Fibroblast of lung (primary cell): ENCODE results near the gene VWF. TPM values are rescaled to one million over a fixed set of nuclear protein-coding genes. Genes with fewer than 3 reads are reported as not detected.

Experiments
- DNase-seq, 2 donors: peaks; one replicate each; pipeline versions ENCODE4 v3.0.0 to v3.0.0-alpha.2; 2010; ENCODE audit warnings: low read depth in 2 of 2
- H2AFZ ChIP-seq: 2 replicates; pipeline ENCODE4 v1.5.1; 2012; ENCODE audit warnings: low read length, control low read depth, inconsistent platforms
- H3K27ac ChIP-seq: 2 replicates; pipeline ENCODE4 v1.5.1; 2011; ENCODE audit warnings: low read length, control low read depth; ENCODE audit not compliant: insufficient read depth
- H3K27me3 ChIP-seq: 2 replicates; pipeline ENCODE4 v1.5.1; 2011; ENCODE audit warnings: mild to moderate bottlenecking, low read length; ENCODE audit not compliant: control insufficient read depth, insufficient read depth
- H3K36me3 ChIP-seq: 2 replicates; pipeline ENCODE4 v1.5.1; 2011; ENCODE audit warnings: low read length; ENCODE audit not compliant: control insufficient read depth, insufficient read depth
- H3K4me1 ChIP-seq: 2 replicates; pipeline ENCODE4 v1.5.1; 2011; ENCODE audit warnings: low read length; ENCODE audit not compliant: control insufficient read depth, insufficient read depth; ENCODE audit errors: extremely low read depth
- H3K4me2 ChIP-seq: 2 replicates; pipeline ENCODE4 v1.5.1; 2011; ENCODE audit warnings: low read length, control low read depth; ENCODE audit not compliant: insufficient read depth; ENCODE audit errors: extremely low read depth
- H3K4me3 ChIP-seq, 4 experiments: fragments of 200-600 bp in 1 of 4; sonication (generic) in 1 of 4; replicated peaks in 1 of 4; 2 replicates each; pipeline ENCODE4 v1.5.1; 2011 to 2016; ENCODE audit warnings: low read length in 4 of 4, low read depth in 3 of 4, mild to moderate bottlenecking in 3 of 4, control low read depth in 2 of 4, inconsistent platforms in 1 of 4, mixed read lengths in 1 of 4; ENCODE audit not compliant: insufficient read depth in 1 of 4; ENCODE audit errors: control extremely low read depth in 1 of 4
- H3K79me2 ChIP-seq: 2 replicates; pipeline ENCODE4 v1.5.1; 2012; ENCODE audit warnings: mild to moderate bottlenecking, low read length, inconsistent platforms; ENCODE audit not compliant: control insufficient read depth, insufficient read depth
- H3K9ac ChIP-seq: 2 replicates; pipeline ENCODE4 v1.5.1; 2011; ENCODE audit warnings: mild to moderate bottlenecking, low read length, control low read depth; ENCODE audit not compliant: insufficient read depth
- H3K9me3 ChIP-seq: 2 replicates; pipeline ENCODE4 v1.5.1; 2012; ENCODE audit warnings: low read depth, low read length; ENCODE audit not compliant: control insufficient read depth, insufficient read depth
- H4K20me1 ChIP-seq: 2 replicates; pipeline ENCODE4 v1.5.1; 2011; ENCODE audit warnings: low read length; ENCODE audit not compliant: control insufficient read depth, insufficient read depth; ENCODE audit errors: extremely low read depth
- EZH2 ChIP-seq: IDR thresholded peaks from 2 replicates; pipeline ENCODE4 v1.5.1; 2012; ENCODE audit warnings: low read length, control low read depth, mild to moderate bottlenecking; ENCODE audit errors: missing control alignments
- polyA plus RNA-seq, 2 donors: library from polyadenylated mRNA; depleted of rRNA in 1 of 2; stranded (reverse) in 1 of 2; unstranded in 1 of 2; fragments of >200 nt; gene quantifications; 2 replicates each; pipeline ENCODE4 v1.2.1, GENCODE V29; 2011 to 2012; ENCODE audit warnings: missing spikeins in 1 of 2
- total RNA-seq: library from RNA; depleted of rRNA; stranded (reverse); fragments of >200 nt; gene quantifications from 2 replicates; pipeline ENCODE4 v1.2.1, GENCODE V29; 2014
- TF ChIP-seq, protein P1 (sequence below), 2 donors: IDR thresholded peaks in 1 of 2; conservative IDR thresholded peaks in 1 of 2; 1 replicate in 1 of 2; 2 replicates in 1 of 2; pipeline ENCODE4 v1.5.1; 2011 to 2012; ENCODE audit warnings: low read length in 2 of 2, control low read depth in 1 of 2, inconsistent platforms in 1 of 2, low read depth in 1 of 2, mild to moderate bottlenecking in 1 of 2

The VWF gene
- total and polyA plus RNA-seq, 2 donors (not counting 1 experiment from before 2014, with no cell fraction given) = 0.15 to 1.7 TPM

DNA sequence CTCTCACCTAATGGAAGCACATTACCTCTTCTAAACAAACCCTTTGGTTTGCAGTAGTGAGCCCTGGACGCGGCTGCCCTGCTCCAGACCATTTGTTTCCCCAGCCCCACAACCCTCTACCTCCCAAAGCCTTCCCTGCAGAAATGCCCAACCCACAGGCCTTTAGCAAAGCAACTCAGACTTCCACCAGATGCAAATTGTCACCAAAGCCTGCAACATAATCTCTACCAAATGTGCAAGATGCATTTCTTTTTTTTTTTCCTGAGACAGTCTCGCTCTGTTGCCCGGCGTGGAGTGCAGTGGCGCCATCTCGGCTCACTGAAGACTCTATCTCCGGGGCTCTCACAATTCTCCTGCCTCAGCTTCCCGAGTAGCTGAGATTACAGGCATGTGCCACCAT, 56.2 kb downstream of the VWF start:
- H3K9ac ChIP-seq = no peak overlapping the region
- H3K4me2 ChIP-seq = no peak overlapping the region
- no peak overlapping the region for H2AFZ ChIP-seq
- TF ChIP-seq EZH2 = no peak
- TF ChIP-seq, protein P1, sequence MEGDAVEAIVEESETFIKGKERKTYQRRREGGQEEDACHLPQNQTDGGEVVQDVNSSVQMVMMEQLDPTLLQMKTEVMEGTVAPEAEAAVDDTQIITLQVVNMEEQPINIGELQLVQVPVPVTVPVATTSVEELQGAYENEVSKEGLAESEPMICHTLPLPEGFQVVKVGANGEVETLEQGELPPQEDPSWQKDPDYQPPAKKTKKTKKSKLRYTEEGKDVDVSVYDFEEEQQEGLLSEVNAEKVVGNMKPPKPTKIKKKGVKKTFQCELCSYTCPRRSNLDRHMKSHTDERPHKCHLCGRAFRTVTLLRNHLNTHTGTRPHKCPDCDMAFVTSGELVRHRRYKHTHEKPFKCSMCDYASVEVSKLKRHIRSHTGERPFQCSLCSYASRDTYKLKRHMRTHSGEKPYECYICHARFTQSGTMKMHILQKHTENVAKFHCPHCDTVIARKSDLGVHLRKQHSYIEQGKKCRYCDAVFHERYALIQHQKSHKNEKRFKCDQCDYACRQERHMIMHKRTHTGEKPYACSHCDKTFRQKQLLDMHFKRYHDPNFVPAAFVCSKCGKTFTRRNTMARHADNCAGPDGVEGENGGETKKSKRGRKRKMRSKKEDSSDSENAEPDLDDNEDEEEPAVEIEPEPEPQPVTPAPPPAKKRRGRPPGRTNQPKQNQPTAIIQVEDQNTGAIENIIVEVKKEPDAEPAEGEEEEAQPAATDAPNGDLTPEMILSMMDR (conservative IDR thresholded peaks at IDR 0.05 in 1 of 2, IDR thresholded peaks at IDR 0.05 in 1 of 2; ENCODE audit: low read depth in 1 of 2, low read length in 2 of 2) = no peak
- no peak overlapping the region for H3K4me3 ChIP-seq
- H4K20me1 ChIP-seq = no peaks in the 10 kb centered on the region
- H3K27ac ChIP-seq = no peak overlapping the region
- DNase-seq = peak in 1 of 2 donors; percentile 28
- no peaks in the 10 kb centered on the region for H3K36me3 ChIP-seq
- H3K9me3 ChIP-seq = no peaks in the 10 kb centered on the region
- no peaks in the 10 kb centered on the region for H3K79me2 ChIP-seq
- peaks cover 17% of the 10 kb centered on the region for H3K4me1 ChIP-seq
- H3K27me3 ChIP-seq = no peaks in the 10 kb centered on the region

DNA sequence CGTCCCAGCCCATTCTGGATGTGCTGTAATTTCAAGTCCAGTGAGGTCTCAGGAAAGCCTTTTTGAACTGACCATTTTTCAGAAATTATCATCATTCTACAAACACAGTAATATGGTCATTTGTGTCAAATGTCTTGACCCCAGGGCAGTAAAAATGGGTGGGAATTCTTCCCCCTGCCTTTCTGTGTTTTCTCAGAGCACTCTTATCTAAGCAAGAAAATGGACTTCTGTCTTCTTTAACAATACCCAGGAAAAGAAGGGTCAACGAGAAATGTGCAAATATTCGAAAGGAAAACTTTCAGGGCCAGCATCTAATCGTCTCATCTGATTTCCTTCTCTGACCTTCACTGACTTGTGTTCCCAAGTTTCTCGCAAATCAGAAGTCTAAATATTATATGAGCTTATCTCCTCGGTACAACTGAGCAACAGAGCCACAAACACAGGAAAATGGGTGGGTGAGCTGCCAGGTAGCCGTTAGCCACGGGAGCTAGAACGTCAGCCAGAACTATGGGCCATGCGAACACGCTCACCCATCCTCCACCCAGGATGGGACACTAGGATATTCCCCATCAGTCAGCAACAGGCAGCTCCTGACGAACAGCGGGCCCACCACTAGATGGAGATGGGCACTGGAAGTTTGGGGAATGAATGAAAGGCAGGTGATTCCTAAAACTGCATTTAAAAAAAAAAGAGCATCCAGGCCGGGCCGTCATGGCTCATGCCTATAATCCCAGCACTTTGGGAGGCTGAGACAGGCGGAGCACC, 57.1 kb downstream of the VWF start:
- DNase-seq = peak in 1 of 2 donors; percentile 35
- Histone ChIP-seq H4K20me1 (no peaks in the 10 kb centered on the region), H3K27me3 (no peaks in the 10 kb centered on the region), H2AFZ (no peak overlapping the region), H3K4me1 (peaks cover 18% of the 10 kb centered on the region), H3K36me3 (no peaks in the 10 kb centered on the region), H3K4me2 (no peak overlapping the region), H3K9me3 (no peaks in the 10 kb centered on the region), H3K79me2 (no peaks in the 10 kb centered on the region), H3K9ac (no peak overlapping the region), H3K4me3 (no peak overlapping the region), H3K27ac (no peak overlapping the region)
- TF ChIP-seq, protein P1 (conservative IDR thresholded peaks at IDR 0.05 in 1 of 2, IDR thresholded peaks at IDR 0.05 in 1 of 2; ENCODE audit: low read depth in 1 of 2, low read length in 2 of 2) = peak; percentile 49 to 58
- TF ChIP-seq EZH2 = no peak

DNA sequence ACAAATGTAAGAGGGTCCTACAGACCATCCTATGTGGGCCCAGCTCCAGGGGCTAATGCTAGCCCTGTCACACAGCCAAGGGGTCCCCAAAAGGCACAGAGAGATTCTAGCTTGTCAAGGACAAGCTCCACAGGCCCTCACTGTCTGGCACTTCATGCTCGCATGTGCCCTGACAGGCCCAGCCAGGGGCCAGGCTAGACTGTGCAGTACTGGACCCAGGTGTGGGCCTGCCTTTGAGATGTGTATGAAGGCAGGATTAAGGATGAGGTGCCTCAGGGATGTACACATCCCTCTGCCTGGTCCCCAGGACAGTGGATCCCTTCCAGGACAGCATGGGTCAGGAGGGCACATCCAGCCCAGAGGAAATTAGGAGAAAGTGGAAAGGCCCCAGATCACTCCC, 57.8 kb downstream of the VWF start:
- H3K4me1 ChIP-seq = peaks cover 20% of the 10 kb centered on the region
- no peaks in the 10 kb centered on the region for H3K36me3 ChIP-seq
- no peaks in the 10 kb centered on the region for H3K27me3 ChIP-seq
- no peak overlapping the region for H3K4me2 ChIP-seq
- H3K4me3 ChIP-seq = no peak overlapping the region
- no peaks in the 10 kb centered on the region for H3K9me3 ChIP-seq
- TF ChIP-seq, protein P1 (conservative IDR thresholded peaks at IDR 0.05 in 1 of 2, IDR thresholded peaks at IDR 0.05 in 1 of 2; ENCODE audit: low read depth in 1 of 2, low read length in 2 of 2) = no peak
- TF ChIP-seq EZH2 = no peak
- H4K20me1 ChIP-seq = no peaks in the 10 kb centered on the region
- H3K79me2 ChIP-seq = no peaks in the 10 kb centered on the region
- no peak overlapping the region for H2AFZ ChIP-seq
- H3K9ac ChIP-seq = no peak overlapping the region
- DNase-seq = no peak
- H3K27ac ChIP-seq = no peak overlapping the region
